T47D (cell line): ENCODE results near the gene CPS1.

Experiments used
- DNase-seq, 2 experiments: peaks; one replicate each; pipeline versions ENCODE4 v3.0.0 to v3.0.0-alpha.2; 2011 to 2012; ENCODE audit warnings: low read depth in 1 of 2, low spot score in 1 of 2
- JUND ChIP-seq: IDR thresholded peaks from 2 replicates; pipeline ENCODE4 v1.6.1; 2012; ENCODE audit warnings: low read depth
- in situ Hi-C: cut with HindIII; loops from 2 replicates; pipeline ENCODE4 v1.10.0; 2016; ENCODE audit warnings: low sequenced_read_pairs, low pct_unique_long_range_greater_than_20kb

Gene CPS1

DNA sequence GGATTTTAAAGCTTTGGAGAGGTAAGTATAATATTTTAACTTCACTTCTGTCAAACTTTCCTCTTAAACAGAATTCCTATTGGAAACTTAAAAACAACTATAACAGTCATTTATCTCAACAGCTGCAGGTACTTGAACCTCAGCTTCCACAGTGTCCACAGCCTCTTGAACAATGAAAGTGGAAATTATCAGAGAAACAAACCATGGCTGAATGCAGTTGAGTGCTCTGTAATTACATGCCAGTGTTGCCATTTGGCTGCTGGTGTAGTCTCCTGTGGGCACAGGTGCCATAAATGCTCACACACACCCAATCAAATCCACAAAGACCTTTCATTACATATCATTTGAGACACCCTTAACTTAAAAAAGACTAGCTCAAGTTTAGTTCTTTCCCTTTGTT is 125.1 kb downstream of the CPS1 start:
- no peak for DNase-seq
- in situ Hi-C loops = no loop called here

GRCh38 chr2:210686401-210686800 is 130.0 kb downstream of the CPS1 start:
- no peak for DNase-seq
- no peak for TF ChIP-seq JUND
- in situ Hi-C loops = no loop called here

More for the DNA sequence above, 125.1 kb downstream of the CPS1 start:
- no peak for TF ChIP-seq JUND

DNA sequence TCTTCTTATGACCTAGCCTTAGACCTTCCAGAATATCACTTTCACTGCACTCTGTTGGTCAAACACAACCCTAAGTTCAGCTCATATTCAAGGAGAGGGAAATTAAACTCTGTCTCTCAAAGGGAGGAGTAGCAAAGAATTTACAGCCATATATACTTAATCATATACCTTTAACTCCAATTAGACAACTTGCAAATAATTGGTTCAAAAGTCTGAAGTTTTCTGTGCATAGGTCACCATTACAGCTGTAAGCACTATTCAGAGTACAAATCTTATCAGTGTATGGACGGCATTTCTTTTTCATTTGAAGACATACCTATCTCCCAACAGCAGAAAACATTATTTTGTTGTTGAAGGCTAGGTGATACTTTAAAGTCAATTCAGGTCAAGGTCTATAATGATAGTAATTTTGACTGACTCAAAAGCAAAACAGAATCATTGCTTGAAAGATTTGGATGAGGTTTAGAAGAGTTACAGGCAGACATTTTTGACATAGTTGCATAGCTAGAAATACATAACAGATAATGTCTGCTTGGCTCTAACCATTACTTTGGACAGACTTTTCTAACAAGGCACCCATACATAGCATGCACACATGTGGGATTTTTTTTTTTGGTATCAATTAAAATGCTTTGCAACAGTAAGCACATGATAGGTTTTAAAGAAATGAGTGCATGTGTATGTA is 131.5 kb downstream of the CPS1 start:
- in situ Hi-C loops = no loop called here
- no peak for TF ChIP-seq JUND
- DNase-seq = no peak

DNA sequence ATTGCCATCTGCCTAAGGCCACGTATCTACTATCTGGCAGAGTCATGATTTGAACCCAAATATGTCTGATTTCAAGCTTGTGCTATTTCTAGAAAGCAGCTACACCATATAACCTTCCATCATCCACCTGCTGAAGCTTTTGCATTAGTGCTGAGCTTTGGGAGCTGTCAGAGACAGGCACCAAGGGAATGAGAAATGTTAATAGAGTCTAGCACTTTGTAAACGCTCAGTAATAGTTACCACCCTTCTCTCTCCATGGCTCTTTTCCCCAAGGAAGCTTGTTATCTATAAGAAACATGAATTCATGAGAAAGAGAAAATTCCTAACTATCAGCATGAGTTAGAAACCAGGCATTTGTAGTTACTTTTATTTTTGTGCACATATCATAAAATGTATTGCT is 151.5 kb downstream of the CPS1 start:
- no peak for TF ChIP-seq JUND
- in situ Hi-C loops = no loop called here
- DNase-seq = no peak

GRCh38 chr2:210713122-210713521 is 156.7 kb downstream of the CPS1 start:
- in situ Hi-C loops = no loop called here
- TF ChIP-seq JUND = no peak
- DNase-seq = no peak

DNA sequence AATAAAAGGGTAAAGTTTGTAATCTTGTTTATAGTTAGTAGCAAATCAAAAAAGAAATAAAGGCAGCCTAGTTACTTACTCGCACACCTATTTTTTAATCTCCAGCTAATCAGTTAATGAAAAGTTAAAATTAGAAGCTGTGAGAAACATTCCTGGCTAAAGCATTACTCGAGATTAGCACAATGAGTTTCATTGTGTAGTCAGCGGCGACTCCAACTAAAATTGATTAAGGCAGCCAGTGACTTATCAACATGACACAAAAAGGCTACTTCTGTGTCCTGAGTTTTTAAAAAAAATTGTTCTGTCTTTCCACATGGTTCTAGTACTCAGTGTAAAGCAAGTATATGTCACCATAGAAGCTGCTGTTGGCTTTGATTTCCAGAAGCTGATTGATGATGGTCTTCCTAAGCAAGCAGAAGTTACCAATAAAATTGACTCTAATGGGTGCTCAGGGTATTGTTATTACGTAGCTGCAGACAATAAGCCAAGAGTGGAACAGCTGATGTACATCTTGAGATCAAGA is 159.2 kb downstream of the CPS1 start:
- DNase-seq = no peak
- TF ChIP-seq JUND = no peak
- in situ Hi-C loops = no loop called here

- in situ Hi-C loops = no loop called here
- DNase-seq = peak in 1 of 2 experiments; percentile 30
- TF ChIP-seq JUND = peak; percentile 59; the same call in 1 of the 2 replicates
Measured at GRCh38 chr2:210718503-210718902, 162.1 kb downstream of the CPS1 start.

DNA sequence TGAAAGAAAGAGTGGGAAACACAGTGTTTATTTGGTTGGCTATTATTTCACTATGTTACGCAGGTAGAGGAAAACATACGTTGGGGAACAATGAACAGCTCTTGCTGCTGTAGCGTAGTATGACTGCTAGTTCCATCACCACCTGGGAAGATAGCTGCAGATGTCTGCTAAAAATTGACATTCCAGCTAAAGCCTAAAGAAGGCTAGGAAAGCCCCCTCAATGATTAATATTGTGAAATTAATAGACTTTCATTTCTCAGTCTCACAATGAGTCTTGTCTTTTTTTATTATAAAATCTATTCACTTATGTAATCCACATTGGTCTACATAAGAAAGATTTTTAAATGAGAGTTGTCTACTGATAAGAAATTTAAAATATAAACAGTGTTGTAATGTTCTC is 165.7 kb downstream of the CPS1 start:
- DNase-seq = no peak
- no peak for TF ChIP-seq JUND
- in situ Hi-C loops = no loop called here

GRCh38 chr2:210727549-210727948 is 171.2 kb downstream of the CPS1 start:
- no peak for TF ChIP-seq JUND
- DNase-seq = no peak
- in situ Hi-C loops = no loop called here
